Measurements from ENCODE around the gene DCST1. TPM values are rescaled to one million over a fixed set of nuclear protein-coding genes. Genes with fewer than 3 reads are reported as not detected.

DCST1 gene
- total RNA-seq, 1 experiment from 2014 or later = 0.17 TPM

- H3K27me3 Mint-ChIP-seq (ENCODE audit: unreplicated experiment) = peaks cover 20% of the 10 kb centered on the region
- no peak overlapping the region for H3K4me3 Mint-ChIP-seq (ENCODE audit: low read depth, unreplicated experiment)
- H3K27ac Mint-ChIP-seq (ENCODE audit: unreplicated experiment) = no peak overlapping the region
- no peaks in the 10 kb centered on the region for H3K9me3 Mint-ChIP-seq (ENCODE audit: low read depth, unreplicated experiment)
- peaks cover 17% of the 10 kb centered on the region for H3K4me1 Mint-ChIP-seq (ENCODE audit: low read depth, unreplicated experiment)
- intact Hi-C loops (cut with micrococcal nuclease; ENCODE audit: unreplicated experiment) = no loop called here
- no peaks in the 10 kb centered on the region for H3K36me3 Mint-ChIP-seq (ENCODE audit: insufficient read depth, unreplicated experiment)
- no peak for DNase-seq
- BruUV-seq (replicated peaks) = no TSS peak
- CTCF ChIA-PET = no interaction called here
- TF ChIP-seq CTCF (IDR thresholded peaks at IDR 0.05; ENCODE audit: unreplicated experiment) = no peak
Measured at GRCh38 chr1:155035936-155036335, 2.3 kb downstream of the DCST1 start.

GRCh38 chr1:155037043-155037442 lies 3.4 kb downstream of the DCST1 start:
- Mint-ChIP-seq H3K27ac (ENCODE audit: unreplicated experiment) (no peak overlapping the region), H3K4me3 (ENCODE audit: low read depth, unreplicated experiment) (no peak overlapping the region), H3K27me3 (ENCODE audit: unreplicated experiment) (peaks cover 20% of the 10 kb centered on the region), H3K36me3 (ENCODE audit: insufficient read depth, unreplicated experiment) (no peaks in the 10 kb centered on the region), H3K4me1 (ENCODE audit: low read depth, unreplicated experiment) (peaks cover 17% of the 10 kb centered on the region), H3K9me3 (ENCODE audit: low read depth, unreplicated experiment) (no peaks in the 10 kb centered on the region)
- no peak for DNase-seq
- intact Hi-C loops (cut with micrococcal nuclease; ENCODE audit: unreplicated experiment) = no loop called here
- CTCF ChIA-PET = interaction anchor here (1.2 kb wide), 1 partner anchor 8 kb away, joined by 4 read pairs; no protein-coding TSS in a partner anchor
- no peak for TF ChIP-seq CTCF (IDR thresholded peaks at IDR 0.05; ENCODE audit: unreplicated experiment)
- BruUV-seq (replicated peaks) = no TSS peak

DNA sequence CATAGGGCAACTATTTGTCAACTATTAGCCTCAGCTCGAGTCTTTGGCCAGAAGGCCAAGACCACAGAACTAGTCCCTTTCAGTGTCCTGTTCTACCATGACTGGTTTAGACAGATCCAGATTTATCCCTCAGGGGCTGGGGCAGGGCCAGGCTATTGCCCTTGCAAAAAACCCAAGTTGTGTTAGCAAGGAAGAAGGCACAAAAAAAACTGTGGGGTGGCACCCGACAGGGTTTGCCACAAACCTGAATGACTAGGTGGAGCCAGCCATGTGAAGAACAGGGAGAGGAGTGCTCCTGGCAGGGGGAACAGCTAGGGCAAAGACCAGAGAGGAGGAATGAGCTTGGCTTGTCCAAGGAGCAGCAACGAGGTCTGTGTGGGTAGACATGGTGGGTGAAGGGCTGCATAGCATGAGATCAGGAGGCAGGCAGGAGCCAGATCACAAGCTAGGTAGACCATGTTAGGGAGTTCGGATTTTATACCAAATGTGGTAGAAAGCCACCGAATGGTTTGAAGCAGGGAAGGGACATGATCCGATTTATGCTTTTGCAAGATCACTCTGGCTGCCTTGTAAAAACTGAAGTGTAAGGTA lies 4.3 kb downstream of the DCST1 start:
- CTCF ChIA-PET = no interaction called here
- H3K27ac Mint-ChIP-seq (ENCODE audit: unreplicated experiment) = no peak overlapping the region
- no peaks in the 10 kb centered on the region for H3K36me3 Mint-ChIP-seq (ENCODE audit: insufficient read depth, unreplicated experiment)
- no peak overlapping the region for H3K4me3 Mint-ChIP-seq (ENCODE audit: low read depth, unreplicated experiment)
- no TSS peak for BruUV-seq (replicated peaks)
- DNase-seq = no peak
- TF ChIP-seq CTCF (IDR thresholded peaks at IDR 0.05; ENCODE audit: unreplicated experiment) = no peak
- intact Hi-C loops (cut with micrococcal nuclease; ENCODE audit: unreplicated experiment) = no loop called here
- H3K4me1 Mint-ChIP-seq (ENCODE audit: low read depth, unreplicated experiment) = peaks cover 17% of the 10 kb centered on the region
- H3K27me3 Mint-ChIP-seq (ENCODE audit: unreplicated experiment) = peaks cover 20% of the 10 kb centered on the region
- no peaks in the 10 kb centered on the region for H3K9me3 Mint-ChIP-seq (ENCODE audit: low read depth, unreplicated experiment)

GRCh38 chr1:155038602-155039307 lies 5.1 kb downstream of the DCST1 start:
- peaks cover 17% of the 10 kb centered on the region for H3K27me3 Mint-ChIP-seq (ENCODE audit: unreplicated experiment)
- H3K36me3 Mint-ChIP-seq (ENCODE audit: insufficient read depth, unreplicated experiment) = no peaks in the 10 kb centered on the region
- H3K4me3 Mint-ChIP-seq (ENCODE audit: low read depth, unreplicated experiment) = no peak overlapping the region
- intact Hi-C loops (cut with micrococcal nuclease; ENCODE audit: unreplicated experiment) = no loop called here
- H3K9me3 Mint-ChIP-seq (ENCODE audit: low read depth, unreplicated experiment) = no peaks in the 10 kb centered on the region
- DNase-seq = no peak
- H3K27ac Mint-ChIP-seq (ENCODE audit: unreplicated experiment) = no peak overlapping the region
- no TSS peak for BruUV-seq (replicated peaks)
- CTCF ChIA-PET = interaction anchor here (1.0 kb wide), 1 partner anchor 19 kb away, joined by 3 read pairs; no protein-coding TSS in a partner anchor
- H3K4me1 Mint-ChIP-seq (ENCODE audit: low read depth, unreplicated experiment) = peaks cover 22% of the 10 kb centered on the region
- TF ChIP-seq CTCF (IDR thresholded peaks at IDR 0.05; ENCODE audit: unreplicated experiment) = no peak
